ENCODE measurements around the gene AURKB. TPM values are rescaled to one million over a fixed set of nuclear protein-coding genes. Genes with fewer than 3 reads are reported as not detected.

Gene AURKB
- total and polyA plus RNA-seq, 8 donors: 1.0 to 66.0 (median 9.5) TPM

- Histone ChIP-seq H3K36me3 (no peaks in the 10 kb centered on the region), H3K27ac (peak overlapping the region; percentile 92 to 99 (median 98)), H3K4me3 (peak overlapping the region; percentile 68 to 88 (median 71)), H3K9me3 (no peaks in the 10 kb centered on the region), H3K4me1 (peaks cover 32 to 59% (median 44%) of the 10 kb centered on the region in 4 donors), H3K27me3 (no peaks in the 10 kb centered on the region)
- DNase-seq: peak; percentile 96 to 97
- TF ChIP-seq EP300 (IDR thresholded peaks at IDR 0.05) (no peak), POLR2AphosphoS5 (IDR thresholded peaks at IDR 0.05) (peak; percentile 31 to 74 (median 59)), CTCF (IDR thresholded peaks at IDR 0.05) (peak in 2 of 7 experiments; percentile 20 to 33)
- intact Hi-C loops (cut with DNase I; ENCODE audit: low total_unique reads): no loop called here
- 0 to 1% (median 0%) methylated on average over 27 to 32 of the region's 32 CpGs for WGBS, 5 donors
Measured at GRCh38 chr17:8186787-8187516, 23.4 kb downstream of the AURKB start.

DNA sequence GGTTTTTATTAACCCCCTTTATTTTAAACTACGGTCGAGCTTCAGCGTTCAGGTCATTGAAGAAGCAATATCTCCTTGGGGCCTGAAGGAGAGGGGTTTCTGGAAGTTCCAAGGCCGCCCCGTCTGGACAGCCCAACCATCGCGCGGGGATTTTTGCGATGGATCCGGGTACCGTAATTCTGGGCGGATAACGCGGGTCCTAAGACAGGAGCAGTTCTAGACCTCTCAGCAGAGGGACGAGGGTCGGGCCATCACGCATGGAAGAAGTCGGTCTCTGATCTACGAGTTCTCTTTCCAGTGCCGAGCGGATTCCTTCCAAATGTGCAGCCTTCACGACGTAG, 24.0 kb downstream of the AURKB start:
- intact Hi-C loops (cut with DNase I; ENCODE audit: low total_unique reads): no loop called here
- 0 to 1% (median 1%) methylated on average over 23 of the region's 23 CpGs for WGBS, 5 donors

GRCh38 chr17:8185582-8186445, 24.6 kb downstream of the AURKB start:
- TF ChIP-seq CTCF (IDR thresholded peaks at IDR 0.05): no peak
- peak; percentile 81 to 96 (median 90) for TF ChIP-seq POLR2AphosphoS5 (IDR thresholded peaks at IDR 0.05)
- peaks cover 21 to 48% (median 33%) of the 10 kb centered on the region in 4 donors for H3K4me1 ChIP-seq
- H3K27ac ChIP-seq: peak overlapping the region; percentile 92 to 99 (median 98)
- intact Hi-C loops (cut with DNase I; ENCODE audit: low total_unique reads): no loop called here
- peak overlapping the region; percentile 68 to 88 (median 71) for H3K4me3 ChIP-seq
- WGBS, 5 donors: 0 to 1% (median 0%) methylated on average over 27 to 44 of the region's 44 CpGs
- H3K36me3 ChIP-seq: no peaks in the 10 kb centered on the region
- H3K27me3 ChIP-seq: no peaks in the 10 kb centered on the region
- H3K9me3 ChIP-seq: no peaks in the 10 kb centered on the region
- peak; percentile 94 to 95 for DNase-seq

More for the DNA sequence above, 24.0 kb downstream of the AURKB start:
- no peak for TF ChIP-seq POLR2A (IDR thresholded peaks at IDR 0.05)
- TF ChIP-seq CTCF (IDR thresholded peaks at IDR 0.05): no peak
- TF ChIP-seq EP300 (IDR thresholded peaks at IDR 0.05): no peak
- no peak for TF ChIP-seq POLR2AphosphoS5 (IDR thresholded peaks at IDR 0.05)
- H3K36me3 ChIP-seq: no peaks in the 10 kb centered on the region
- peak overlapping the region; percentile 92 to 99 (median 98) for H3K27ac ChIP-seq
- peak overlapping the region; percentile 68 to 88 (median 71) for H3K4me3 ChIP-seq
- H3K9me3 ChIP-seq: no peaks in the 10 kb centered on the region
- DNase-seq: no peak
- no peaks in the 10 kb centered on the region for H3K27me3 ChIP-seq
- peaks cover 27 to 54% (median 39%) of the 10 kb centered on the region in 4 donors for H3K4me1 ChIP-seq

- WGBS, 5 donors: 64 to 67% (median 67%) methylated on average over 19 of the region's 19 CpGs
- DNase-seq: no peak
- intact Hi-C loops (cut with DNase I; ENCODE audit: low total_unique reads): no loop called here
Measured at GRCh38 chr17:8176998-8177731, 33.2 kb downstream of the AURKB start.

More at GRCh38 chr17:8176998-8177731, 33.2 kb downstream of the AURKB start:
- peaks cover 24 to 44% (median 39%) of the 10 kb centered on the region in 4 donors for H3K4me1 ChIP-seq
- H3K9me3 ChIP-seq: no peaks in the 10 kb centered on the region
- no peaks in the 10 kb centered on the region for H3K27me3 ChIP-seq
- H3K36me3 ChIP-seq: no peaks in the 10 kb centered on the region
- peak overlapping the region in 3 of 4 donors; percentile 55 to 61 (median 57) for H3K4me3 ChIP-seq
- peak overlapping the region in 4 of 5 donors; percentile 78 to 97 (median 86) for H3K27ac ChIP-seq
- TF ChIP-seq EP300 (IDR thresholded peaks at IDR 0.05) (no peak), CTCF (IDR thresholded peaks at IDR 0.05) (no peak), POLR2AphosphoS5 (IDR thresholded peaks at IDR 0.05) (no peak), POLR2A (IDR thresholded peaks at IDR 0.05) (no peak)
